Left renal pelvis (tissue), 4 donors: Measurements from ENCODE around the gene DPEP3. TPM values are rescaled to one million over a fixed set of nuclear protein-coding genes. Genes with fewer than 3 reads are reported as not detected.

Experiments
- DNase-seq, 4 donors: peaks; one replicate each; pipeline ENCODE4 v3.0.0-alpha.2; 2013; ENCODE audit warnings: low read depth in 4 of 4, low spot score in 3 of 4
- polyA plus RNA-seq, 4 donors: library from polyadenylated mRNA; unstranded; fragments of 120-200 nt; gene quantifications; one replicate each; pipeline ENCODE4 v1.2.1, GENCODE V29; 2013; ENCODE audit not compliant: insufficient read length in 4 of 4

The DPEP3 gene
- polyA plus RNA-seq, 4 donors = 0.07 to 0.09 TPM; not detected in 2

DNA sequence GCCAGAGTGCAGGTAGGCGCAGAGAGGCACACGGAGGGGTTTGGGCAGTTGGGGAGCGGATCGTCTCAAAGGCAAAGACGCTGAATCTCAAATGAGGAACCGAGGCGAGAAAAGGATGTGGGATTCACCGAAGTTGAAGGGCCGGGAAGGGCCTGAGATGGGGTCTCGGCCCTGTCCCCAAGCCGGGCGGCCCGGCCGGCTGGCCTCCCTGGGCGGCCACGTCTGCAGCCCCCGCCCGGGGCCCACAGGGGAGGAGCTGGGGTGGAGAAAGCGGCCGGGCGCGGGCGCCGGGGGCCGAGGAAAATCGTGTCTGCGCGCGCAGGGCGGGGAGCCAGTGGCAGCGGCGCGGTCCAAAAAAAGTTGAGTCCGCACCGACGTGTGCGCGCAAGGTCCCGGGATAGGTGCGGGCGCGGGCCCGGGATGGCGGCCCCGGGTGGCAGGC, 12.3 kb downstream of the DPEP3 start:
- DNase-seq = no peak

DNA sequence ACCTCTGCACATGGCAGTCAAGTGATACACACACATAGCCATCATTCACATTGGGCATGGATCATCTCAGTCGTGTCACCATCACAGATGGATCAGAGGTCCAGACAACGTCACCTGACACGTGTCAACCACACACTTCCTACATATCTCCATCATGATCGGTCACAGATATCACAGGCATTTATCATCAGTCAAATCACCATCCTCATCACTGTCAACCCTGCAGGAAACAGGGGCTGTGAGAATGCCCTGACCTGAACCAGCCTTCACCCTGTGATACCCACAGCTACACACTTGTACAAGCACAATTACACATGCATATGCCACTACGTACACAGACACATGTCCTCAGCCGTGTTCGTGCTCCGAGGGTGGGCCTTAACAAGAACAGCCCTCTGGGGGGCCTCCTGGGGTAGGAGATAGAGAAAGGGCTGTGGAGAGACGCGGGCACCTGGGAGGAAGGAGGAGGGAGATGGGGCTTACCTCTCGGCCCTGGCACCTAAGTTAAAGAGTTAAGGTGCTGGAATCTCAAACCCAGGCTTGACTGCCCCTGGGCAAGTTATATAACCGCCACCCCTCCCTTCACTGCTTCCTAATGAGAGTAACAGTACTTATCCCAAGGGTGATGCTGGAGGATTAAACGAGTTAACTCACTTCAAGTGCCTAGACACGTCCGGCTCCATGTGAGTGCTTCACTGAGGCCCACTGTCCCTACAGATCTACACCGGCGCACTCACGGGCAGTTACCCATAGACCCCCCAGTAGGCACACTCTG, 12.9 kb downstream of the DPEP3 start:
- DNase-seq = no peak

DNA sequence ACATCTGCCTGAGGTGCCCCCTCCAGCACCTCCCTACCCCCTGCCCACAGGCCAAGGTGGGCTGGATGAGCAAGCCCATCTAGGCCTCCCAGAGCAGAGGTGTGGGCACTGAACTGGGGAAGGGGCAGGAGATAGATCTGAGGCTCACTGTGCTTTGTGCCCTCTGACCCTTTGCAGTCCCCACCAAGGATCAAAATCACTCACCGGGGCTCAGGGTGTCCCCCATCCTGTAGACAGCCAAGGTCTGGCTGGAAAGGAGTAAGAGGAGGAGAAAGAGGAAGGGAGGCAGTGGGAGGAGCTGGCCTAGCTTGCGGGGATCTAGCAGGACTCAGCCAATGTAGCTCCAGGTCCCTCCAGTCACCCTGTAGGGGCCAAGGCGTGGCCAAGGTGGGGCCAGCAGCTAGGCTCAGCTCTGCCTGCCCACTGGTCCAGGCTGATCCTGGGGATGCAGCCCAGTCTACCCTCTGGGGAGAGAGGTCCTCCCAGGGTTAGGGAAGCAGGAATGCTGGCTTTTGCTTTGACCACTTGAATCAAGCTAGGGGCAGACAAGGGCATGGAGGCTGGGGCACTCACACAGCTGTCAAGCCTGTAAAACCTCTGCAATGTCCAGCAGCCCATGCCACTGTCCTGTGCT, 13.6 kb downstream of the DPEP3 start:
- no peak for DNase-seq

DNA sequence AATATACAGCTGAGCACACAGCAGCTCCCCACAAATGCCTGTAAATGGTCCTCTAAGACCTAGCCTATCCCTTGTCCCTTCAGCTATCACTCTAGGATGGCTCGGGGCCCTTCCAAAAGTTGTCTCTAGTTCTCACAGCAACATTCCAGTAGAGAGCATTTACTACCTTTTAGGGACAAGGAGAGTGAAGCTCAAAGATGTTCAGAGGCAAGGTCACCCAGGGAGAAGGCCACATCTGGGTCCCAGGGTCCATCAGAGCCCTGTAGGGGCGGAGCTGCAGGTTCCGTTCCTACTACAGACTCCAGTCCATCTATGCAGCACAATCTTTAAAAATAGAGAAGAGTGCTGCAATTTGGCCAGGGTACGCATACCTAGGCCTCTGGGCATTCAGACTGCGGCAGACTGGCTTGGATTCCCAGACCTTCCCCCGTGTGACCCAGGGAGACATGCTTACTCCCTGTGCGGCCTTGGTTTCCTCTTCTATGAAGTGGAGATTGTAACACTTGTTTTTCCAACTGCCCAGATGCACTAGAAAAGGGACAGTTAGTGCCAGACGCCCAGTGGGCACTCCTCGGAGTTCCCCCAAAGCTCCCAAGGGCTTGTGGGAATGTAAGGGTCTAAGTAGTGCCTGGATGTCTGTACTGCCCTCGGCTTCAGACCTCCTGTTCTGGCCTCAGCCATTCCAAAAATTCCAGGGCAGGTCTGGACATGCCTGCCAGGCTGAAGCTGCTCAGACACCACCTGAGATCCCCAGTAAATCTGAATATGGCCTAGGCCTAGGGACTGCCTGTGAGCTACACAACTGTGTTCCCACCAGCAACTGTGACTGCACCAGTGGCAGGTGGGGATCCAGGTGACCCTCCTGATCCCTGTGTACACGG, 14.4 kb downstream of the DPEP3 start:
- DNase-seq = no peak

DNA sequence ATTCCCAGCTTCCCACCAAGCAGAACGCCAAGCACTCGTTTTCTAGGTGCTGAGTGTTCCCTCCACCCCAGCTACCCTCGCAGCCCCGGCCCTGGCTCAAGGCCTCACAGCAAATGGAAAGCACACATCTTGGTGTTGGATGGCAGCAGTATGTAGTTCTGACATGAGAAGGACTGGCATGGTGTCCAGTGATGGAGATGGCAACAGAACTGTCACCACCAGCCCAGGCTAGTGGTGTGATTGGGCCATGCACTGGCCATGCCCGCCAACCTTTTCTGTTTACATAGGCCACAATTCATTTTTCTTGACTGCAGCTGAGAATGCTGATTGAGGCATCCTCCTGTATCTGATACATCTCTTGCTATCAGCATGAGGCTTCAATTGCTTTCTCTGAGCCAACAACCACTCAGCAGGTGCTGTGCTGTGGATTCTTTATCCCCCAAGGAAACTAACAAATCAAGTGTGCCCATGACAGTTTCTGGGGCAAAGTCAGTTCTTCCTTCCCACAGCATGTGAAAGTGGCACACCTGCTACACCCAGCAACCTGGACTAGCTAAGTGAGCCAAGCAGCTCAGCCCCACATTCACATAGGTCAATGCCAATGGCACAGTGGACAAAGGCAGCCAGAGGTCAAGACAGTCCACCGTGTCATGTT, 15.7 kb downstream of the DPEP3 start:
- DNase-seq = no peak

DNA sequence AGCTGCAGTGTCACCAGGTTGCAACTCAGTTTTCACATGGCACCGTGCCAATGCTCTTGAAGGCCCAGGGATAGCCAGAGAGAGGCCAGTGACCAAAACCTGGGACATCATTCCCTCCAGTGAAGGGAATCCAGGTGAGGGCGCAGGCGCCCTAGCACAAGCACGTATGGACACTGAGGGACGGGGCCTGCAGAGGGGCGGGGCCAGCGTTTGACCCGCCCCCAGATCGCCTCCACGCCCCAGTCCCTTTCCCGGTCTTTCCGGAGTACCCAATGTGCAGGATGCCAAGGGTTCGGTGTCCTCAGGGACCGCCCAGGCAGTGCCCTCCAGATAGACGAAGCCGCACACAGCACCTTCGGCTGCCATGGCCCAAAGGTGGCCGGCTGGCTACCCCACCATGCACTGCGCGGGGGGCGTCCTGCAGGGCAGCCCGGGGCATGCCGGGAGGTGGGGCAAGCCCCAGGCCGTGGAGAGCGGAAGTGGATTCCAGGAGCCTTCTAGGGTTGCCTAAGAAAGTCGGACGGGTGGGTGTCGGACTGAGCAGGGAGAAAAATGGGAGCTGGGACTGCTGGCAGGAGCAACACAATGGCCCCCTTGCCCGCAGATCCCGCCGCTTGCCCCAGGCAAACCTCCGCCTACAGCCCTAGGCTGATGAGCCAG, 16.5 kb downstream of the DPEP3 start:
- DNase-seq = no peak

DNA sequence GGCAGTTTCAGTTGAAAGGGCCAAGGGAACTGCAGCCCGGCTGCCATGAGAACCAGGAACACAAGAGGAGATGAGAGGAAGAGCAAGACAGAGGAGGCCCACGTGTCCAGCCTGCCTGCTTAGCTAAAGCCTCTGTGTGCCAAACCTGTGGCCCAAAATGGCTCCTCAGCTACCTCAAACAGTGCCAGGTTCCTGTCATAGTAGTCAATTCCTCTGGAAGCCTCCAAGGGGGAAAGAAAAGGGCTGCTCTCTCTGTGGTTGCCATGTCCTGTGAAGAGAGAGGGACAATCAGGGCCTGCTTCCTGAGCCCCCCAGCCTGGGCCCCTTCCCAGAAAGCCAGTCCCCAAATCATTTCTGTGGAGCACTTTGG, 17.0 kb downstream of the DPEP3 start:
- no peak for DNase-seq

DNA sequence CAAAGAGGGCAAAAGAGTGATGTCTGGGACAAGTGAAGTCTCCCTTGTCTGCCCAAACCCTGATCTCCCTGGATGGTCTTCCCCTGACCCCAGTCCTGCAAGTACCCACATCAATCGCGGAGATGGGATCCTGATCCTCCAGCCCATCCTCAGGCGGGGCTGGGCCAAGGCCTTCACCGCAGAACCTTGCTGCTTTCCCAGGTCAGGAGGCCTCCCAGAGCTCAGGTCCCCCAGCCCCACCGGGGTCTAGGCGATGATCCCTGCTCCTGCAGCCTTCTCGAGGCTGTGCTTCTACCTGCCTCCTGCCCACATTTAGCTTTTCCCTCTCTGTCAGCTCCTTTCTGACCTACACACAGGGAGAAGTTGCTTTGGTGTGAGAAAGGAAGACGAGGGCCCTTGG, 18.2 kb downstream of the DPEP3 start:
- no peak for DNase-seq

DNA sequence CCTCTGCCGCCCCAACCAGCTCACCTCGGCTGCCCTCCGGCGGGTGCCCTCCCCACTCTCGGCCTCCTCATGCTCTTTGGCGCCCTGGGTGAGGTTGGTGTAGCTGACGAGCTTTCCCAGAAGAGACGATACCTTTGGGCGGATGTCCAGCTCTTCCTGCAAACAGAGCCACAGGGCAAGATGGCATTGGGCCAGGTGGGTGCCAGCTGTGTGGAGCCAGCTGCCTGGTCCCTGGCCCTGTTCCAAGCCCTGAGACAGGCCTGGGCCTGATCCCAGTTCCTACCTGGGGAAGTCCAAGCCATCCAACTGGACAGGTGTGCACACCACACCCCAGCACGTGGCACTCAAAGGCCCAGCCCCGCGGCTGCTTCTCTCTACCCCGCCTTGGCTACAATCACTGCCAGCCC, 18.7 kb downstream of the DPEP3 start:
- no peak for DNase-seq

DNA sequence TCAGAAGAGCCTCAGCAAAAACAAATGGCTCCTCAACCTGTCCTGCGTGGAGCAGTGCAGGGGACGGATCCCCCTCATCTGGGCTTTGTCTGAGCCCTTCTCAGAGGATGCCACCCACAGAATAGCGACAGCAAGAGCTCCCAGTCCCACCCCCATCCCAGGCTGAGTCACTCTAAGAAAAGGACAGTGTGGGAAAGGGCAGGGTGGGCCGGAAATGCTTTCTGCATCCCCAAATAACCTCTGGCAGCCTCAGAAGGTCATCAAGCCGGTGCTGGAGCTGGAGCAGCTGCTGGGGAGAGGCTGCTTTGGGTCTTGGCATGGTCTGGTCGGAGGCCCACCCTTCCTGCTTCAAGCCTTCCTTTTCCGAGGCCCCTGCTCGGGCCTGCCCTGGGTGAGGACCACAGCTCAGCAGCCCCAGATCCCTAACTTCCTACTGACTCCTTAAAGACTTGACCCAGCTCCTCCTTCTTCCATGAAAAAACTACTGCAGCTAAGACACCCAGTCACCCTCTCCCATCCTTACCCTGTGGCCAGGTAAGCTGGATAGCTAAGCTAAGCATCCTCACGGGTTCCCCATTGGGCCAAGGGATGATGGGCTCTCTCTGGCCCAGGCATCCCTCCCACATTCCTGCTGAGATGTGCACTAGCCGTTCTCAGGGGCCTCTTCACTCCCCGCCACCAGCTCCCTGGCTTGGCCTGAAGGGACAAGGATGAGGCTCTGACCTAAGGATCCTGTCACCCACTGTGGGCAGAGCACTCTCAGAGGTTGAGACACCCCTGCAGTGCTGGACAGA, 20.6 kb downstream of the DPEP3 start:
- no peak for DNase-seq

DNA sequence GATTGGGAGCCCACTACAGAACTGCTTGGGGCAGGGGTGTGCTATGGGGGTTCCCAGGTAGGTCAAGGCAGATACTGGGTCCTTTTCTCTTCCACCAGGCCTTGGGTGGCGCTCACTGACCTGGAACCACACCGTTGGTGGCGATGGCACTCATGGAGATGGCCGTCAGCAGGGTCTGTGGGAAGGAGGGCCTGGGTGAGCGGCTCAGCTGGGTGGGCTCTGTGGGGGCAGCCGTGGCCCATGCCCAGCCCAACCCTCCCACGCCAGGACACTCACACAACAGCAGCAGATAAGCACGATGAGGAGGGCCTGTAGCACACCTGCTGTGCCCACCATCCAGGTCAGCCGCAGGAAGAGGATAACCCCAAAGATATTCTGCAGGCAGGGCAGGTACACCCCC, 22.7 kb downstream of the DPEP3 start:
- no peak for DNase-seq

DNA sequence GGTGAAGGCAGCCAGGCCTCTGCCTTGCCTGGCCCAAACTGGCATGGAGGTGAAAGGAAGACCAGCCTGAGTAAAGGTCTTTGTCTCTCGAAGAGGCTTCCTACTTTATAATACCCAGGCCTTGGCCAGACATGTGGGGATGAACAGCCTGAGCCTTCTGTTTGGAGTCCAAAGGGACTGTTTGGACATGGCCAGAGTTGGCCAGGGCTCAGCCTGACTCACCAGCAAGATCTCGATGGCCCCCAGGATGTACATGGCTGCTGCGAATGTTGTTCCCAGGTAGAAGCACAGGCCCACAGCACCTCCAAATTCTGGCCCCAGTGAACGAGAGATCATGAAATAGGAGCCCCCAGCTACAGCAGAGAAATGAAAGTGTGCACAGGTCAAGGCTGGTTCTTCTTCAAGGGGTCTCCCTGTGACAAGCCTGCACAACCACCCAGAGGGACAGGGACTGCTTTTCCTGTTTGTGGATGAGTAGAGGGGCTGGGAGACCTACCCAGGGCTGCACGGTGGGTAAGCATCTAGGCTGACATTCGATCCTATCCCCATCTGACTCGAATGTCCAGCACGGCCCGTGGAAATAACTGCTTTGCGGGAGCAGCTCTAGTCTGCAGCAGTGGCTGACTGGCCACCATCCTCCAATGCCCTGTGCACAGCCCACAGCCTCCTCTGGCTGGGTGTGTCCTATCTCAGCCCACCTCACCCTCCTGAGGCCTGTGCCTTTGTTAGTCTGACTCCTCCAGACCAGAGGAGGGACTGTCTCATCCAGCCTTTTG, 25.7 kb downstream of the DPEP3 start:
- no peak for DNase-seq

DNA sequence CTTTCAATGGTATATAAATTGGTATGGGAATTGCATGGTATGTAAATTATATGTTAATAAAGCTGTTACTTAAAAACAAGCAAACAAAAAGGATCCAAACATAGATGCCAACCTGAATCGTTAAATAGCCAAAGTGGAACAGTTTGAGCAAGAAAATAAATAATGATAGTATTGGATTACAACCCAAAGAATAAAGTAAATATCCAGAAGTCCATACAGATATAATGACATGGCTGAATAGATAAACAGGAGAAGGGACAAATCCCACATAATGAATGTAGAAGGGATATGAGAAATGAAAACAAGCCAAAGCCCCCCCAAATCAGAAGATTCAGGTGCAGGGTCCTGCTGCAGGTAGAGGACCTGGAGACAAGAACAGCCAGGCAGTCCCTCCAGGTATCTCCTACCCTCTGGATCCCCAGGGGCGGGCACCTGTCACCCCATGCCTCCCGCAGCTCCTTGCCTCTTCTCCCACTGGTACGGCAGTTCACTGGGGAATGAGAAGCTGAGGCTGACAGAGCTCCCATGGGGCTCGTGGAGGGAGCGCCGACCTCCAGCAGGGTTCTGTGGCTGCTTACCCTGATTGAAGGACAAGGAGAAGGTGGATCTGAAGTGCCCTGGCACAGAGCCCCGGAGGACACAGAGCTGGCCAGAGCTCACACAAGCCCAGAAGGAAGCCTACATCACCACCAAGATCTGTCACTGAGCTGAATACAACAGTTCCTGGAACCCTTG, 26.5 kb downstream of the DPEP3 start:
- DNase-seq = no peak

DNA sequence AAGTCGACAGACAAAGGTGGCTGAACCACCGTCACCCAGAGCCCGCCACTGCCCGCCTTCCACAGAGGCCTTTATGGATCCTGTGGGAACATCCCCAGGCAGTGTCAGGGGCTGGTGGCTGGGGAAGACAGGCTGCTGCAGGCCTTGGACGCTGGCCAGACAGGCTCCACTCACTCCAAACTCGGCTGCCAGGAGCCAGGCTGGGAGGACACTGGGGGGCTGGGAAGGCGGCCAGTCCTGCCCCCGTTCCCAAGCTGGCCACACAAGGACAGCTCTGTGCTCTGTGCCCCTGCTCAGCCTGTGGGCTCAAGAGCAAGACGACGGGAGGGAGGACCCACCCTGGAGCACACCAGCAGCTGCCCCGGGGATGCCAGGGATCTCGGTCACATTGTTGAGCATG, 28.8 kb downstream of the DPEP3 start:
- no peak for DNase-seq

DNA sequence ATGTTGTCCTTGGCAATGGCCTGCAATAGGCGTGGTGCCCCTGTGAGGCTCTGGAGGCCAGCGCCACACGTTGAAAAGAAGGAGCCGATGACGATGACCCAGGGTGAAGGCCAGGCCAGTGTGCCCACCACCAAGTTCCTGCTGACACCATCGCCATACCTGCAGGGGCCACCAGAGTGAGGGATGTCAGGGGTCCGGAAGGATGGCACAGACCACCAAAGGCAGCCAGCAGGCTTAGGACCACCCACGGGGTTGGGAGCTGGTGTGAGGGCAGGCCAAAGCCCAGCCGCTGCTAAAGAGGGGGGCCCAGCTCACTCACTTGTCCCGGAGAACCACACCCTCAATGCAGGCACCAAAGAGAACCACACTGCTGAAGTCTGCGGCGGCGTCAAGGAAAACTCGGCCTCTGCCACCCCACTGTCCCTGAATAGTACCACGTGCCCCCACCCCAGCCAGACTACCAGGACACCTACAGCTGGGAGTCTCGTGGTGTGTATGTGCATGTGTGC, 29.9 kb downstream of the DPEP3 start:
- no peak for DNase-seq

DNA sequence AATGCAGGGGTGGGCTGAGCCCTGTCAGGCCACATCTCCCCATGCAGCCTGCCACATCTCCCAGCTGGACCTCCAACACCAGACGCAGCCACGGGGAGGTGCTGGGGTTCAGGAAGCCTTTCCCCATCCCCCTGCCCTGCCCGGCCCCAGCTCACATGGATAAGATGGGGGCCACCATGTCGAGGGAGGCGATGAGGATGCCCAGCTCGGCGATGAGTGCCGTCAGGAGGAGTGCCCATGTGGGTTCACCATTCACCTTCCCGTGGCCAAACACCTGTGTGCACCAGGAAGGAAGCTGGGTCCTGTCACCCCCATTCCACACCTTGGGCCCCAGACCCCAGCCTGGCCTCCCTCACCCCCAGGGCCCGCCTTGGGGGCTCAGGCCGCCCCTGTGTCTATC, 30.7 kb downstream of the DPEP3 start:
- DNase-seq = no peak

DNA sequence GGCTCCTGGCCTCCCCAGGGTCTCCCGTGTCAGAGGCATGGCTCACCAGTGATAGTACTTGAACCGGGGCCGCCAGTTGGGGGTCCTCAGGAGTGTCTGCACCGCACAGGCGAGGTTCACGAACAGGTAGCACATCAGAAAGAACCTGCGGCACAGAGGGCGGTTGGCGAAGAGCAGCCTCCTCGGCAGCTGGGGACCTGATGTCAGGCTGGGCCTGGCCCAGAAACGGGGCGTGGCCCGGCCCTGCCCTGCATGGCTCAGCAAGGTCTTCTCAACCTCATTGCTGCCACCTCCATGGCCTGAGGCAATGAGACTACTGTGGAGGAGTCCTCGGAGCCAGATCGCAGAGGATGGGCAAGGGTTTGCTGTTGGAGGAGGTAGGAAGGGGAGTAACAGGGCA, 32.3 kb downstream of the DPEP3 start:
- no peak for DNase-seq

DNA sequence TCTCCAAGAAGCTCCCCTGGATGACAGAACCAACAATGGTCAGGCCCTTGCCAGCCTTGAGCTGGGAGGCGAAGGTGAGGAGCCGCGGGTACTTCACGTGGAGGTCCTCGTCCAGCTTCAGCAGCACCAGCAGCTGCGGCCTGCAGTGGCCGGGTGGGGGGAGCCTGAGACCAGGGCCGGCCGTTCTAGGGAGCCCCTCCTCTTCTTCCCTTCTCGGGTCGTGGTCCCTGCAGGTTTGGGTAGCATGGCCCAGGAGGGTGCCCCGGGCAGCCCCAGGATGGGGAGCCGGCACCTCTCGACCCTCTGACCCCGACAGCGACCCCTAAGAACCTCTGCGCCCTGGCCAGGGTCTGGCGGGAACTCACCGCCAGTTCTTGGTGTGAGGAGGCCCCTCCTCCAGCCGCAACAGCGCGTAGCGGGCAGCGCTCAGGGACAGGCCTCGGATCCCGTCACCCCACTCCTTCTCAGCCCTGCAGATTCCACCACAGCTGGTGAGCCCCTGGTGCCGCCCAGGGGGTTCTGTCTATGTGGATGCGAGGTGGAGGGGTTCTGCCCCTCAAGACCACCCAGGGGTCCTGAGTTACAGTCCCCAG, 33.2 kb downstream of the DPEP3 start:
- DNase-seq = no peak
